GM18526 (cell line): ENCODE results near the gene NR2F2.

Experiments
- POLR2A ChIP-seq: IDR thresholded peaks from 3 replicates; pipeline ENCODE4 v1.6.1; 2011; ENCODE audit not compliant: insufficient read length; ENCODE audit errors: extremely low read depth

Gene NR2F2

DNA sequence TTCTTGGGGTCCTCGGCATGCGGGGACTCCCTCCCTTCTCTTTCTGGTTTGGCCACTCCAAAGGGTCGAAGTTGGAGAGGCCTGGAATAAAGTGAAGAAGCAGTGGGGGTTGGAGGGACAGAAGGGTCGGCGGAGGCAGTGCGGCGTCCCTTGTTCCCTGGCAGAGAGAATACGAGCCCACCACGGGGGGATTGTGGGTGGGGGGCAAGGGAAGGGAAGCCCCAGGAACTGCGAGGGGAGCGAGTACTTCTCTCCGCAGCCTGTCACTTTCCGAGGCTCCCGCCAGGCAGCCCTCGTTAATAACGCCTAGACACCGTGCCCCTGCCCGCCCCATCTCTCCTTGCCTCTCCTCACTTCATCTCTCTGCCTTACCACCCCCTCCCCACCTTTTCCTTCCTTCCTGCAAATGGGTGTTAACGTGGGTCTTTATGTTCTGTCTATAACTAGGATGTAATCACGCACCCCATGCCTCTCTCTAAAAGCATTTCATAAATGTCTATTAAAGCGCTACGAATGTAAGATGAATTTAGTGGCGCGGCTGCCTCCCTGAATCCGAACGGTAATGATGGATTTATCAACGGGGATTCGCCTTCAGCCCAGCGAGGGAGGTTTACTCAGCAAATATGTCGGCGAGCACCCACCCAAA is 13.7 kb downstream of the NR2F2 start:
- no peak for TF ChIP-seq POLR2A

DNA sequence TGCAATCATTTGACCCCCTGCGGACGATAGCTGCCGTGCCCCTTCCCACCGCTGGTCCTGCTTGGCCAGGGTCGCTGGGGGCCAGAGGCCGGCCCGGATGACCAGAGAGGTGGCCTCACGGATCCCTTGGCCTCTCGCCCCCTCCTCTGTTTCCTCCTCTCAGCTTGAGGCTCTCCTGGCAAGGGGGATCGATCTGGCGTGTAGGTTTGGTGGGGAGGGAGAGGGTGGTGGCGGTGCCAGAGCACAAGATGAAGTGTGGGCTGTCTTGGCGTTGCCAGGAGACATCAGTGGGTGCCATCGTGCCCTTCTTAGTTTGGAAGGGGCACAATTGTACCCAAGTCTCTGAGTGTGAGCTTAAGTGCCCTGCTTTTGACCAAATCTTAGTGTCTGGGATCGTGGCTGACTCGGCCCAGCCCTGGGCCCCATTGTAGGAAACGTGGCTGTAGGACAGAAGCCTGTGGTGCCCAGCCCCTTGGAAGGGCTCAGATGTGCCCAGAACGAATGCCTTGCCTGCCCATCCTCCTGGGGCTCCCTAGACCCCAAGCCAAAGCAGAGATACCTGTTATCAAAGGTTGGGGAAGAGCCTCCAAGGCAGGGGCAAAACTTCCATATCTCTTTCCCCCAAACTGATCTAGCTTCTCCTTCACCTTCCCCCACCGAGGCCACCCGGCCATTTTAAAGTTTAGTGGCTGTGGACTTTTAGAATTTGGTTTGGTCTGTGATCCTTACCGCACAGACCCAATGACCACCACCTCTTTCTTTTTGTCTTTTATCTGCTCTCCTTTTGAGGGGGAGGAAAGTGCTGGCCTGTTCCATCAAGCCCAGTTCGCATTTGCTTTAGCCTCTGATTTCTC is 14.4 kb downstream of the NR2F2 start:
- no peak for TF ChIP-seq POLR2A

DNA sequence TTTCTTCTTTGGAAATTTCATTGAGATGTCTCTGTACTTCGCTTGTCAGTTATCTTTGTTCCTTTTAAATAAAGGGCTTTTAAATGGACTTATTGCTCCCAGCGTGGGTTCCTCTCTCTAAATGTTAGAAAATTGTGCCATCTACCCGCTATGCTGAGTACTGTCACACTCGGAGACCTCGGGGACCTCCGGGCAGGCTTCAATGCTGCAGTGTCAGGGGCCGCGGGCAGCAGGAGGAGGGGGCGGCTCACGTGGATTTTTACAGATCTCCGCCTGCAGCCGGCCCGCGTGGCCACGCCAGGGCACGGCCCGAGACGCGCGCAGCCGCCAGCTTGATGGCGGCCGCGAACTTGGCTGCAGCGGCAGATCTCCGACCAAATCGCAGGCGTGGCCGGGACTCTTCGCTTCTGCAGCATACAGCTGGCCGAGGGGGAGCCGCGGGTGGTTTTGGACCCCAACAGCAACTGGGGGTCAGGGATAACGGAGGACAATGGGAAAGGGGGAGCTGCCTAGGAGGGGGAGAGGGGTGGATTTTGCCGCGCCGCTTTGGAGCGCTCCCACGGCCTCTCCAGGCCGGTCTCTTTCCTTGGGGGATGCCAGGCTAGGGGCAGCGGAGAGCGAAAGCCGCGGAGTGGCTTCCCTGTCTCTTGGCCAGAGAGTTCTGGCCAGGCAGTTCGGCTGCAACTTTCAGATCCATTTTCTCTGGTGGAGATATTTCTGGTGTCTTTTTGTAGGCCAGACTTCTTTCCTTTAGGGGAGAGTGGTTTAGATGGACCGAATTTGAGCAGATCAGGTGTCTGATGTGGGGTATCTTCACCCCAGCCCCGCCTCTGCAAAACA is 15.3 kb downstream of the NR2F2 start:
- no peak for TF ChIP-seq POLR2A

DNA sequence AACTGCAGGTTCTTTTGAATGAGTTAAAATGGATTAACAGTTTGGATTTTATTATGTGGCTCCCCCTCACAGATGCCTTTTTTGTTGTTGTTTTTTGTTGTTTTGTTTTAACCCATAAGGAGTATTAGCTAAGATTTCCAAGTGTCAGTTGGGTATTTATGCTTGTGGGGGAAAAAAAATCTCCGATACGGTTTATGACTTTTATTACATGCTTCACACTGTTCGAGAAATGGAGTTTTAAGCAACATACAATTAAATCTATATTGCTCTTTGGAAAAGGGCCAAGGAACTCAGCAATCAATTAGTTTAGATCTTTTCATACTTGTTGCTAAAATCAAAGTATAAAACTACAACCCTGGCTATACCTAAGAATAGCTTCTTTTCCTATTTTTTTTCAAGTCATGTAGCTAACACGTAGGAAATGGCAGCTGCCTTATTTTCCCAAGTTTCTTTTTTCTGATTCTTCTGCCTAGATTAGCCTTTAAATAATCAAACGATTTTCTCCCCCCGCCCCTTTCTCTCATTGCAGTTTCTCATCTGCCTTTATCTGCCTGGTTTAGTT is 16.0 kb downstream of the NR2F2 start:
- no peak for TF ChIP-seq POLR2A

DNA sequence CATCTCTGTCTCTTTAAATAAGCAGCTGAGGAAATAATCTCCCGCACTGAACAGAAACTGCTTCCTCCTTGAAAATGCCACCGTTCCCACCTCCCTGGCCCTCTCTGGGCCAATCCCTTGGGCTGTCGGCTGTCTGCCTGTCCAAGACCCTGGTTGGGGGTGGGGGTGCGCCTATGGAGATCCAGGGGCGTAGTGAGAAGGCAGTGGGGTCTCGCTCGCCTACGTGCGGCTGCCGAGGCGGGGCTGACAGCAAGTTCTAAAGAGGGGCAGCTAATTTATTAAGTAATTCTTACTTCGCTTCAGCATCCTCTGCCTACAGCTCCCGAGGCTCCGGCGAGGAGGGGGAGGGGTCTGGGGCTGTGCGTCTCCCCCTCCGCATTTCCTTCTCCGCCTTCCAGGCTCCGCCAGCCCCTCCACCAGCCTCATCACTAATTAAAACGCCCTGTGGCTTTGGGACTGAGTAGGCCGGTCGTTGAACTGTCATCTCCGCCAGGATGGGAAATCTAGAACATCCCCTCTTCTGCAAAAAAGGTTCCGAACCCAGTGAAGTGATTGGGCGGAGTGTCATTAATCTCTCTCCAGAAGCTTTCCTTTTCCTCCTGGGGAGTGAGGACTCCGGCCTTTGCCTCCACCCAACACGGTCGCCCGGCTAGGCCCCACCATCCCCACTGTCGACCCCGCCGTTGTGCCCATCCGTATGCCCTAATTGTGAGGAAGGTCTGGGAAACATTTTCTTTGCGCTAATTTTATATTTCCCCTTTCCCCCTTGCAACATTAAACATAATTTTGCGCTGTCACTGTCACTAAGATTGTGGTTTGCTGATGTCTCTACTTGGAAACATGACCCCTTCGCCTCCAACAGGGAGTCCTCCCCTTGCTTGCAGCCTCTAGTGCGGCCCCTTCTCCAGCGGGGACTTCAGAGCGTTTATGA is 16.9 kb downstream of the NR2F2 start:
- no peak for TF ChIP-seq POLR2A

DNA sequence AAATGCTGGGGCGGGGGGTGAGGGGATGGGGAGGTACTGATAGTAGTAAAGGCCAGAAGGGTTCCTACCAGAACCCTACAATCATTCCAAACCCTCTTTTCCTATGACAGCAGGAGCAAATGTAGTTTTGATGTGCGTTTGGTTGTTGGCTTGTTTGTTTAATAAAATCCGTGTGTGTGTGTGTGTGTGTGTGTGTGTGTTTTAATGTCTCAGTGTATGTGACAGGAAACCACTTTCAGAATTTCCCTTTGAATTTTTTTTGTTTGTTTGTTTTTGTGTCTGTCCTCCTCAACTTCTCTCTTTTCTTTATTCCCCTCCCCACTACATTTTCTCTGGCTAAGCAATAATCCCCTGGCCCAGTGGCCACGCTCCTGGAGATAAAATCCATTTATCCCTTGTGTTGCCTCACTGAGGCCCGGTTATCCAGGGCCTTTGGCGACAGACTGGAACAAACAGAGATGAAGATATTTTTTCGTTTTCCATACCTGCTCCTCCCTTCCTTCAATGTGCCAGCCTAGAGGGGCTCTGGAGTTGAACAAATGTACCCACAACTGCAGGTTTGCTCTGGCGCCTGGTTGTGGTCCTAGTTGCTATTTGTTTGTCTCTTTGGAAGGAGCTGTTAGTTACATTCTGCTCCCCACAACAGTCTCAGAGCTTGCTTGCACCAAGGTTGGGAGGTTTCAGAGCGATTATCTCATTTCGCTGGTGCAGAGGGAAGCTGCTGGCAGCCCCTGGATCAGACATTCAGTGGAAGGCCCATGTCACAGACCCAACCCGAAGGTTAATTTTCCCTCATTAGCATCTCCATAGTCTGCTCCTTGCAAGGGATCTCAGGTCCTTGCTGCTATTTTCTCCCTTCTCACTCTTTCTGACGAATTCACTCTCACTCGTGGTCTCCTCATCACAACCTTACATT is 17.9 kb downstream of the NR2F2 start:
- TF ChIP-seq POLR2A = no peak

DNA sequence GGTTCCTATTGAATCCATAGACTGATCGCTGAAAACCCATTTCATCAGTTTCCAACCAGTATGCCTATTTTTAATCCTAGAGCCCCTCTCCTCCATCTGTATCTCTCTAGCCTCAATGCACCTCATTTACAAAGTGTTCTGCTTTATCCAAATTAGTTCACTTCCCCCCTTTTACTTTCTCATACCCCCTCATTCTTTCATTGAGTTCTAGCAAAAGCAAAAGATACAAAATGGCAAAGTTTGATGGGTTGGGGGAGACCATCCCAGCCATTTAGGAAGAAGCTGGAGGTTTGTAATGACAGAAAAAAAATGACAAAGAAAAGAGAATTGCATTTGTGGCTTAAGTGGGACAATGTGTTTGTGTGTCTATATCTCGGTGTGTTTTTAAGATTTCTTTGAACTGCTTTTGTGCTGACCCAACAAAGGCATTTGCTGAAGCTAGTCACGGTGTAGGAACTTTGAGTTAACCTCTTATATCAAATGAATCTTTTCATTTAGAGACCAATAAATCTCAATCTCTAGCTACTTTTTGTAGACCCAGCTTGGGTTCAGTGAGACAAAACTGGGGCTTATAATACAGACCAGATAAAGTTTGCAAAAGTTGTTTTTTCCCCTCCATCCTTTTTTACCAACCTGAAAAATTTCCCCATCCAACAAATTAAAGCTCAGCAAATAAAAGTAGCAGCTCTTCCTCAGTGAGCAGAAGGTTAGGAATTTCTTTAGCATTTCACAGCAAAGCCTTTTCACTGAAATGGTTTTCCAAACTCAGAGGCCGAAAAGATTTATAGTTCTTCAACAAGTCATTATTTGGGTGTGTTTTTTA is 18.7 kb downstream of the NR2F2 start:
- no peak for TF ChIP-seq POLR2A

DNA sequence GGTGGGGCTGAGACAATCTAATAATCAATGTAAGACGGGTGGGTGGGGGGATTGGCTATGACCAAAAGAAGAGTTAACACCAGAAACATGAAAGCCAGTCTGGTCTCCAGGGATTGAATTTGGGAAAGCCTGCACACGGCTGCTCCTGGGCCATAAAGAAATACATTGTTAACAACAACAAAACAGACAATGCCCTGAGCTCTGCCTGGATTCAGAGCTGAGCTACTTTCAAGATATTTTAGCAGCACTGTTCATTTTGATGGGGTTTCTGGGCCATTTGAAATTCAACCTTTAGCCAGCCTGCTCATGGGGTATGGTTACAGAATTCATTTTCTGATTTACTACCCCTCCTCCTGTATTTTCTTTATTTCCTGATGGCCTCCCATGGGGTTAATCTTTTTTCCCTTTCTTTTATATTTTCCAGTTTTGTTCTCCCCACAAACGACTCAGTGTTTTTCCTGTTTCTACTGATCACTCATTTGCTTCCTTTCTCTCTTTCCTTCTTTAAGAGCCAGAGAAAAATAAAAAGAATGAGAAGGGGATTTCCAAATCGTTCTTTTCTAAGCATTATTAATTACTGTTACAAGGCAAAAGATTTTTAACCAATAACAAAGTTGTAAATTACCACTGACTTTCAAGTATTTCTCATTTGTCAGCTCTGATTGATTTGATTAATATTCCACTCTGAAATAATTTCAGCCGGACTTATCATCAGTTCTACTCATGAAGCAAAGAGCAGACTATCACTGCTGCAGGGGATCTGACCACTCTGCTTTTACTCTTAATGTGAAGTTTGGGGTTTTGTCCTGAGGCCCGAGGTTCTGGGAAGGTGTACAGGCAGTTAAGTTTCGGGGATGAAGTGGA is 19.6 kb downstream of the NR2F2 start:
- TF ChIP-seq POLR2A = no peak

DNA sequence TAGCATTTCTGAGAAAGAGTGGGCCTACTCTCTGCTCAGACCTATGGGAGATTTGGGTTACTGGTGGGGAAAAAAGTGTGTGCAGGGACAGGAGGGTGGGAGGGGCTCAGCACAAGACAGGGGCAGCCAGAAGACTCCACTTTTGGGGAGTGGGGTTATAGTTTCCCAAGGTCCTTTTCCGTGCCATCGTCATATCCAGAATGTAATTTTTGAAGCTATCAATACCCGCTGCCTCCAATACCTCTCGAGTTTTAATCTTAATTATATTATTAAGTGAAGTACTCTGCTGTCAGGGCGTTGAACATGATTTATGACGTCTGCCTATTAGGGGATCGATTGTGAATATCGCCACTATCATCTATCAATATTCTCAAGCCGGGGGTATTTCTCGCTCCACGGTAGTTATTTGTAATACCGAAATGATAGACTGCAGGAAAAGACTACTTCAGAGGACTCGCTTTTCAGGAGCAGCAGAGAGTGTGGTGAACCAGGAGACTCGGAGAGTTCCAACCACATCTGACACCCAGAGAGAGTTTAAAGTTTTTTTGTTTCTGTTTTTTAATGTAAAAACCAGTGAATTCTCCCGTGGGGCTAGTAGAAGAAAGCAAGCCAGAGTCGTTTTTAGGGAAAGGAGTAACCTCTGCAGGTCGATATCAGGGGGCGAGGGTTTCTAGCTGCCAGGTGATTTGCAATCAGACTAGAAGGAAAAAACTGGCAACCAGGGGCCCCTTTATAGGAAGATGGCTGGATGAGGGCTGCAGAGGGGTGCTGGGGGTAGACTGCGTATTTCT is 20.6 kb downstream of the NR2F2 start:
- no peak for TF ChIP-seq POLR2A

DNA sequence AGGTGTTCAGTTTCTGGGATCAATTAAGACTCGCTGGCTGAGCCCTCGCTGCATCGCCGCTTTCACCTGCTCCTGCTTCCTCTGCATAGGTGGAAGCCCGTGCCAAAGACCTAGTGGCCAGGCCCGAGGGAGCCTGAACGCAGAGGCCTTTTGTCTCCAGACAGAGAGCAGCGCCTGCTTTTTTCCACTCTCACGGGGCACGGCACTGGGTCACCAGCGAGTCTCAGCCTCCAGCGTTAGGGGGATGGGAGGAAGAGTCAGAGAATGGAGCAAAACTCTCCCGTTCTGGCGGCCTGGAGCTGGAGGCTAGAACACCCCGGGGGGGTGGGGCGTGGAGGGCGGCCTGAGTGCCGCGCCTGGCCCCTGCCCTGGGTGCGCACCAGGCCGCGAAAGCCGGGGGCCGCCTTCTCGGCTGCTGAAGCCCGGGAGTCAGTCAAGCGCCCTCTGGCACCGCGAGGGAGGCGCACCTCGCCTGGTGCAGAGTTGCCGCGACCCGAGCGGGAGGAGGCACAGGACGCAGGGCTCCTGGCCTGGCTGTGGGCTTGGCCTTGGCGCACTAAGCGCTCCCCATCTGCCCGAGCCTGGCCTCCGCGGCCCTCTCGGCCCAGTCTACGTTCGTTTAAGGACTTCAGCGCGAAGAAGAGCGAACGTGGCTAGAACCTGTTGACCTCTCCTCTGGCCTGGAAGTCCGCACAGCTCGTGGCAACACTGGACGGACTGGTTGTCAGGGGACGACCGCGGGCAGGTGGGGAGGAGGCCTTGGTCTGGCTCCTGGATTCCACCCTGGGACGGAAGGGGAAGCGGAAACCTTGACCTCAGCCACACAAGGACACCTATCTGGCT is 21.5 kb downstream of the NR2F2 start:
- no peak for TF ChIP-seq POLR2A
